ENCODE results near the gene SLC25A40. TPM values are rescaled to one million over a fixed set of nuclear protein-coding genes. Genes with fewer than 3 reads are reported as not detected.
"Not testable (repeated sequence)": the region's sequence is repeated elsewhere in the genome, so short reads cannot be mapped to it uniquely, and the experiment has no call there.

The SLC25A40 gene
- total RNA-seq, 1 donor from 2014 or later: 13.5 TPM

GRCh38 chr7:87850836-87851593 is 25.1 kb downstream of the SLC25A40 start:
- H3K27me3 Mint-ChIP-seq (ENCODE audit: unreplicated experiment): peaks cover 1% of the 10 kb centered on the region
- H3K4me3 Mint-ChIP-seq (ENCODE audit: unreplicated experiment): no peak overlapping the region
- TF ChIP-seq CTCF (IDR thresholded peaks at IDR 0.05; ENCODE audit: partially characterized antibody, unreplicated experiment): no peak
- no peaks in the 10 kb centered on the region for H3K9me3 Mint-ChIP-seq (ENCODE audit: unreplicated experiment)
- no peak for DNase-seq
- no peaks in the 10 kb centered on the region for H3K4me1 Mint-ChIP-seq (ENCODE audit: low read depth, unreplicated experiment)
- H3K36me3 Mint-ChIP-seq (ENCODE audit: unreplicated experiment): no peaks in the 10 kb centered on the region
- no peak overlapping the region for H3K27ac Mint-ChIP-seq (ENCODE audit: unreplicated experiment)

GRCh38 chr7:87837597-87837996 is 38.6 kb downstream of the SLC25A40 start:
- TF ChIP-seq CTCF (IDR thresholded peaks at IDR 0.05; ENCODE audit: partially characterized antibody, unreplicated experiment): no peak
- Mint-ChIP-seq H3K4me3 (ENCODE audit: unreplicated experiment) (no peak overlapping the region), H3K9me3 (ENCODE audit: unreplicated experiment) (no peaks in the 10 kb centered on the region), H3K27ac (ENCODE audit: unreplicated experiment) (no peak overlapping the region), H3K36me3 (ENCODE audit: unreplicated experiment) (no peaks in the 10 kb centered on the region), H3K4me1 (ENCODE audit: low read depth, unreplicated experiment) (no peaks in the 10 kb centered on the region), H3K27me3 (ENCODE audit: unreplicated experiment) (no peaks in the 10 kb centered on the region)
- no peak for DNase-seq

- Mint-ChIP-seq H3K27ac (ENCODE audit: unreplicated experiment) (no peak overlapping the region), H3K27me3 (ENCODE audit: unreplicated experiment) (no peaks in the 10 kb centered on the region), H3K4me1 (ENCODE audit: low read depth, unreplicated experiment) (no peaks in the 10 kb centered on the region), H3K36me3 (ENCODE audit: unreplicated experiment) (no peaks in the 10 kb centered on the region), H3K9me3 (ENCODE audit: unreplicated experiment) (no peaks in the 10 kb centered on the region), H3K4me3 (ENCODE audit: unreplicated experiment) (no peak overlapping the region)
- no peak for TF ChIP-seq CTCF (IDR thresholded peaks at IDR 0.05; ENCODE audit: partially characterized antibody, unreplicated experiment)
- no peak for DNase-seq
Observed at GRCh38 chr7:87833130-87833529, 43.0 kb downstream of the SLC25A40 start.

GRCh38 chr7:87831097-87831496 is 45.1 kb downstream of the SLC25A40 start:
- Mint-ChIP-seq H3K27ac (ENCODE audit: unreplicated experiment) (no peak overlapping the region), H3K4me3 (ENCODE audit: unreplicated experiment) (no peak overlapping the region), H3K36me3 (ENCODE audit: unreplicated experiment) (peaks cover 8% of the 10 kb centered on the region), H3K4me1 (ENCODE audit: low read depth, unreplicated experiment) (no peaks in the 10 kb centered on the region), H3K9me3 (ENCODE audit: unreplicated experiment) (no peaks in the 10 kb centered on the region), H3K27me3 (ENCODE audit: unreplicated experiment) (no peaks in the 10 kb centered on the region)
- TF ChIP-seq CTCF (IDR thresholded peaks at IDR 0.05; ENCODE audit: partially characterized antibody, unreplicated experiment): no peak
- no peak for DNase-seq

GRCh38 chr7:87828383-87828782 is 47.8 kb downstream of the SLC25A40 start:
- peaks cover 25% of the 10 kb centered on the region for H3K36me3 Mint-ChIP-seq (ENCODE audit: unreplicated experiment)
- DNase-seq; H3K4me3 Mint-ChIP-seq (ENCODE audit: unreplicated experiment); H3K9me3 Mint-ChIP-seq (ENCODE audit: unreplicated experiment); H3K27me3 Mint-ChIP-seq (ENCODE audit: unreplicated experiment); H3K27ac Mint-ChIP-seq (ENCODE audit: unreplicated experiment); H3K4me1 Mint-ChIP-seq (ENCODE audit: low read depth, unreplicated experiment): not testable (repeated sequence)

GRCh38 chr7:87825369-87825768 is 50.8 kb downstream of the SLC25A40 start:
- H3K27ac Mint-ChIP-seq (ENCODE audit: unreplicated experiment); H3K27me3 Mint-ChIP-seq (ENCODE audit: unreplicated experiment); H3K4me1 Mint-ChIP-seq (ENCODE audit: low read depth, unreplicated experiment); DNase-seq; H3K9me3 Mint-ChIP-seq (ENCODE audit: unreplicated experiment); H3K4me3 Mint-ChIP-seq (ENCODE audit: unreplicated experiment): not testable (repeated sequence)
- H3K36me3 Mint-ChIP-seq (ENCODE audit: unreplicated experiment): peaks cover 25% of the 10 kb centered on the region

GRCh38 chr7:87822056-87822455 is 54.1 kb downstream of the SLC25A40 start:
- H3K27ac Mint-ChIP-seq (ENCODE audit: unreplicated experiment); H3K4me1 Mint-ChIP-seq (ENCODE audit: low read depth, unreplicated experiment); H3K4me3 Mint-ChIP-seq (ENCODE audit: unreplicated experiment); DNase-seq; H3K27me3 Mint-ChIP-seq (ENCODE audit: unreplicated experiment); H3K9me3 Mint-ChIP-seq (ENCODE audit: unreplicated experiment): not testable (repeated sequence)
- H3K36me3 Mint-ChIP-seq (ENCODE audit: unreplicated experiment): peaks cover 25% of the 10 kb centered on the region

Measured in glutamatergic neuron (in vitro differentiated cells).